GM12878 (cell line): ENCODE data around the gene RARA. TPM values are rescaled to one million over a fixed set of nuclear protein-coding genes. Genes with fewer than 3 reads are reported as not detected.

Experiments used
- ATAC-seq: fragments of 200-7000 bp; cut with Tn5 transposase; 3 replicates; pipeline ENCODE4 v1.9.1; 2020; ENCODE audit warnings: mild to moderate bottlenecking, moderate library complexity
- BruUV-seq: library from RNA; stranded (reverse); fragments of 400-500 nt; replicated peaks from 2 replicates; lab custom pipeline; 2021; lab: Mats Ljungman, UMichigan
- CTCF ChIA-PET: fragments of 300-600 bp; sonication (Branson Sonifier 250); formaldehyde crosslinking; extraction: SDS; loops from one replicate; lab custom pipeline; 2021; ENCODE audit warnings: inconsistent platforms; lab: Yijun Ruan, JAX
- POLR2A ChIA-PET: fragments of 350-600 bp; formaldehyde crosslinking; extraction: SDS; loops from one replicate; lab custom pipeline; 2021; ENCODE audit warnings: inconsistent platforms; lab: Charles Lee
- RAD21 ChIA-PET: fragments of 300-600 bp; sonication (Branson Sonifier 250); formaldehyde crosslinking; loops from one replicate; lab custom pipeline; 2023; ENCODE audit warnings: antibody characterized with exemption; ENCODE audit not compliant: unreplicated experiment; lab: Charles Lee
- SMC1A ChIA-PET: fragments of 300-600 bp; sonication (Branson Sonifier 250); formaldehyde crosslinking; loops from one replicate; lab custom pipeline; 2023; ENCODE audit not compliant: unreplicated experiment, uncharacterized antibody; lab: Charles Lee
- DNase-seq: peaks from one replicate; pipeline ENCODE4 v3.0.0-alpha.2; 2011; ENCODE audit warnings: low read depth, low spot score
- FAIRE-seq: peaks from 3 replicates; lab custom pipeline; 2011; peaks lifted over from hg19 to GRCh38; lab: Jason Lieb, UNC
- H2AFZ ChIP-seq: 2 replicates; pipeline ENCODE4 v1.6.0; 2011; ENCODE audit warnings: low read depth, low read length, control low read depth; ENCODE audit not compliant: control insufficient read depth
- H3K27ac ChIP-seq: 2 replicates; pipeline ENCODE4 v1.5.1; 2011; ENCODE audit warnings: control low read depth; ENCODE audit not compliant: control insufficient read depth, insufficient read depth
- H3K27me3 ChIP-seq, 2 experiments: replicated peaks in 1 of 2; 2 replicates each; pipeline versions ENCODE4 v1.6.0 to v1.6.1; 2011; ENCODE audit warnings: low read length in 1 of 2; ENCODE audit not compliant: control insufficient read depth in 2 of 2, insufficient read depth in 2 of 2
- H3K36me3 ChIP-seq, 2 experiments: 2 replicates each; pipeline ENCODE4 v1.5.1; 2011; ENCODE audit warnings: low read length in 1 of 2; ENCODE audit not compliant: control insufficient read depth in 2 of 2, insufficient read depth in 2 of 2
- H3K4me1 ChIP-seq: 2 replicates; pipeline ENCODE4 v1.6.1; 2011; ENCODE audit warnings: mild to moderate bottlenecking, low read length, moderate library complexity, mixed read lengths; ENCODE audit not compliant: control insufficient read depth, insufficient read depth
- H3K4me2 ChIP-seq: 2 replicates; pipeline ENCODE4 v1.6.0; 2011; ENCODE audit warnings: control low read depth; ENCODE audit not compliant: control insufficient read depth, insufficient read depth
- H3K4me3 ChIP-seq: fragments of 200-600 bp; sonication (generic); 2 replicates; pipeline ENCODE4 v1.5.1; 2016
- H3K79me2 ChIP-seq: 2 replicates; pipeline ENCODE4 v1.6.0; 2011; ENCODE audit warnings: low read length; ENCODE audit not compliant: control insufficient read depth, insufficient read depth
- H3K9ac ChIP-seq: 2 replicates; pipeline ENCODE4 v1.8.0; 2011; ENCODE audit warnings: low read length, control low read depth, mixed read lengths; ENCODE audit not compliant: control insufficient read depth, insufficient read depth
- H3K9me3 ChIP-seq: replicated peaks from 3 replicates; pipeline ENCODE4 v1.5.1; 2011; ENCODE audit warnings: mild to moderate bottlenecking, low read length; ENCODE audit not compliant: control insufficient read depth, insufficient read depth
- H4K20me1 ChIP-seq: 2 replicates; pipeline ENCODE4 v1.6.0; 2011; ENCODE audit not compliant: control insufficient read depth, insufficient read depth
- CBFB ChIP-seq: IDR thresholded peaks from 2 replicates; pipeline ENCODE4 v1.6.1; 2016; ENCODE audit warnings: antibody characterized with exemption, low read depth
- EED ChIP-seq: sonication (generic); IDR thresholded peaks from 2 replicates; pipeline ENCODE4 v1.6.1; 2016; ENCODE audit warnings: antibody characterized with exemption, low read depth
- EGR1 ChIP-seq, 2 experiments: IDR thresholded peaks; 1 replicate in 1 of 2; 2 replicates in 1 of 2; pipeline ENCODE4 v1.6.1; 2011 to 2012; ENCODE audit warnings: low read depth in 2 of 2, low read length in 2 of 2, borderline replicate concordance in 1 of 2, mild to moderate bottlenecking in 1 of 2, moderate library complexity in 1 of 2
- ETV6 ChIP-seq, 2 experiments: fragments of 450-650 bp in 1 of 2; IDR thresholded peaks in 1 of 2; conservative IDR thresholded peaks in 1 of 2; 2 replicates each; pipeline ENCODE4 v1.6.1; 2014; ENCODE audit warnings: antibody characterized with exemption in 1 of 2, borderline replicate concordance in 1 of 2, low read depth in 1 of 2, mild to moderate bottlenecking in 1 of 2, moderate library complexity in 1 of 2
- FOXK2 ChIP-seq: fragments of 450-650 bp; IDR thresholded peaks from 2 replicates; pipeline ENCODE4 v1.6.1; 2017; ENCODE audit warnings: mild to moderate bottlenecking, moderate library complexity
- HDGF ChIP-seq: fragments of 450-650 bp; IDR thresholded peaks from 2 replicates; pipeline ENCODE4 v1.6.1; 2016; ENCODE audit warnings: antibody characterized with exemption
- NBN ChIP-seq: fragments of 450-650 bp; IDR thresholded peaks from 2 replicates; pipeline ENCODE4 v1.6.1; 2016
- NR2C2 ChIP-seq: IDR thresholded peaks from 2 replicates; pipeline ENCODE4 v1.6.1; 2011; ENCODE audit warnings: borderline replicate concordance, low read depth; ENCODE audit not compliant: control insufficient read depth, insufficient read length
- NR2F1 ChIP-seq: fragments of 450-650 bp; conservative IDR thresholded peaks from 2 replicates; pipeline ENCODE4 v1.6.1; 2017; ENCODE audit warnings: mild to moderate bottlenecking
- POU2F2 ChIP-seq: IDR thresholded peaks from 3 replicates; pipeline ENCODE4 v1.6.1; 2011; ENCODE audit warnings: low read depth, mild to moderate bottlenecking, low read length, borderline replicate concordance
- RCOR1 ChIP-seq: conservative IDR thresholded peaks from 2 replicates; pipeline ENCODE4 v1.6.1; 2012; ENCODE audit warnings: low read depth, low read length, improper control_type of control experiment
- RELA ChIP-seq: fragments of 450-650 bp; IDR thresholded peaks from 2 replicates; pipeline ENCODE4 v1.8.0; 2014; ENCODE audit warnings: borderline replicate concordance; ENCODE audit not compliant: partially characterized antibody
- SMAD5 ChIP-seq: IDR thresholded peaks from 2 replicates; pipeline ENCODE4 v1.6.1; 2016; ENCODE audit warnings: antibody characterized with exemption, low read depth
- YY1 ChIP-seq: IDR thresholded peaks from 2 replicates; pipeline ENCODE4 v1.6.1; 2011; ENCODE audit warnings: low read depth, mild to moderate bottlenecking, low read length
- ZZZ3 ChIP-seq: IDR thresholded peaks from 2 replicates; pipeline ENCODE4 v1.6.1; 2011; ENCODE audit warnings: low read depth; ENCODE audit not compliant: control insufficient read depth, insufficient read length
- WGBS: methylation state at CpG from one replicate; pipeline ENCODE4 v1.1.6; 2016; ENCODE audit warnings: low lambda C conversion rate; ENCODE audit not compliant: insufficient replicate concordance, insufficient coverage; ENCODE audit errors: missing lambda C conversion rate; 5-methylcytosine and 5-hydroxymethylcytosine counted together
- in situ Hi-C: fragments of 300-500 bp; cut with MboI; formaldehyde crosslinking; loops from 9 replicates; pipeline ENCODE4 v1.14.3; 2018; ENCODE audit warnings: mixed read lengths
- intact Hi-C: fragments of 100-400 bp; cut with micrococcal nuclease; formaldehyde crosslinking; loops from one replicate; pipeline ENCODE4 v1.14.2; 2022; ENCODE audit not compliant: unreplicated experiment
- polyA plus RNA-seq, 11 experiments: library from polyadenylated mRNA; depleted of rRNA in 4 of 11; unstranded in 6 of 11; stranded (reverse) in 5 of 11; fragments of >200 nt; fragmentation: Nextera tagmentation in 4 of 11; fragmentation: Illumina TruSeq in 1 of 11; extraction: Ambion mirVana in 4 of 11; extraction: Trizol in 1 of 11; gene quantifications; 1 replicate in 1 of 11; 2 replicates in 10 of 11; pipeline versions ENCODE4 v1.2.1 to v1.2.3, GENCODE V29; 2011 to 2016; ENCODE audit warnings: inconsistent platforms in 2 of 11, missing spikeins in 2 of 11, low read depth in 1 of 11
- total RNA-seq, 4 experiments: library from RNA; depleted of rRNA in 3 of 4; stranded (reverse); fragments of >200 nt in 3 of 4; fragmentation: Illumina TruSeq in 1 of 4; extraction: Trizol in 1 of 4; gene quantifications; 2 replicates each; pipeline versions ENCODE4 v1.2.1 to v1.2.3, GENCODE V29; 2013 to 2021

Gene RARA
- total and polyA plus RNA-seq, 10 of the 15 experiments (the other 5 are each of a cell fraction or from before 2014, with no cell fraction given), result 0.13 to 33.6 (median 13.6) TPM

DNA sequence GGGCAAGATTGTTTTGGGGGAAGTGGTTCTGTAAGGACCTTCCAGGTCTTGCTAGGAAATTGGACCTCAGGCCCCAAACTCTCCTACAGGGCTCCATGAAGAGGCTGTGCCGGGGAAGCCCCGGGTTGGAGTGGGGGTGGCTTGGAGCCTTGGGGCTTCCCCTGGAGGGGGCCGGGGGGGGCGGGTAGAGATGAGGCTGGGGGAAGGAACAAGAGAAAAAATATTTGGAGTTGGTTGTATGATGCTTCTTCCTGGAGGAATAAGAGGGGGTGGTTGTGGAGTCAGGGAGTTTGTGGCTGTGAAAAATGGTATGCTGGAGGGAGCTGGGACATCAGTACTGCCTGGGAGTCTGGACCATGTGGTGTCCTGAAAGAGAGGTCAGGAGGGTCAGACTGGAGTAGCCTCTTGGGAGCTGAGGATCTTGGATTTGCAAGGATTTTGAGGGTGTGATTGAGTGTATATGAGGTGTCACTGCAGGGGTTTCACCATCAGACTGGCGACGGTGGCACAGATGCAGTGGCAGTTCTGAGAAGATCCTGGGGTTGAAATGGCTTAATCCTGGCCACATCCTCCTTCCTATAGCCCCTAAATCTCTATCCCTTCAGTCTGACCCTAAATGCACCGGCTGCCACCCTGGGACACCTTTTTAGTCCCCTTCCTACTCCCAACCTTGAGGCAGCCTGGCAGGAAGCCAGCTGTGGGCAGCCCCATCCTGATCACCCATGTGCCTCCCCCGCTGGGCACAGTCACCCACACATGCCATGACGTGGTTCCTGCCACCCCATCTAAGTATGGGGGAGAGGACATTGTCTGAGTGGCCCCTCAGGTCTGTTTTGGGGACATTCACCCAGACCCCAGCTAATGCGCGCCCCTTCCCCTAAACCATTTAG, 10.9 kb downstream of the RARA start:
- in situ Hi-C loops, result loop anchor here (10.0 kb wide), 1 partner anchor 1355 kb away; no protein-coding TSS in a partner anchor
- H3K4me3 ChIP-seq, result peak overlapping the region; percentile 91
- H2AFZ ChIP-seq, result no peak overlapping the region
- ChIA-PET POLR2A (interaction anchor here (0.6 to 2.6 kb wide), 8 partner anchors 8 to 1259 kb away, joined by 3 to 11 read pairs (median 4); partner anchors contain the start of gene RARA), CTCF (interaction anchor here (0.5 to 8.4 kb wide), 8 partner anchors 10 to 118 kb away, joined by 3 to 90 read pairs (median 4); partner anchors contain the start of gene RARA), SMC1A (interaction anchor here (1.2 to 11.2 kb wide), 6 partner anchors 12 to 38 kb away, joined by 3 to 172 read pairs (median 4); partner anchors contain the start of gene RARA), RAD21 (interaction anchor here (0.6 to 12.6 kb wide), 8 partner anchors 10 to 118 kb away, joined by 3 to 156 read pairs (median 4); partner anchors contain the start of genes RARA and TOP2A)
- peaks cover 55% of the 10 kb centered on the region for H3K4me1 ChIP-seq
- no peaks in the 10 kb centered on the region for H3K36me3 ChIP-seq
- H3K79me2 ChIP-seq, result peaks cover 70% of the 10 kb centered on the region
- H3K27ac ChIP-seq, result peak overlapping the region; percentile 96
- H3K27me3 ChIP-seq, result no peaks in the 10 kb centered on the region
- WGBS, result 21% methylated on average over 9 of the region's 11 CpGs
- no peaks in the 10 kb centered on the region for H4K20me1 ChIP-seq
- TF ChIP-seq SMAD5 (no peak), EED (peak; percentile 27), CBFB (no peak), EGR1 (IDR thresholded peaks at IDR 0.05; ENCODE audit: borderline replicate concordance in 1 of 2, low read depth in 2 of 2, low read length in 2 of 2) (peak in 1 of 2 experiments; percentile 31; a peak in 1 of 3 replicates), FOXK2 (no peak), NR2C2 (no peak), NR2F1 (peak; percentile 36; the same call in 1 of the 2 replicates), YY1 (no peak), HDGF (peak; percentile 52; the same call in 1 of the 2 replicates), NBN (0 out of 2 replicates have a peak, but pooled peaks have one; percentile 25), ZZZ3 (no peak), RCOR1 (no peak), ETV6 (conservative IDR thresholded peaks at IDR 0.05 in 1 of 2, IDR thresholded peaks at IDR 0.05 in 1 of 2; ENCODE audit: borderline replicate concordance in 1 of 2, low read depth in 1 of 2) (no peak), RELA (no peak), POU2F2 (no peak)
- DNase-seq, result no peak
- TSS peak; percentile 61 for BruUV-seq
- peak overlapping the region; percentile 100 for H3K4me2 ChIP-seq
- peak overlapping the region; percentile 91 for H3K9ac ChIP-seq
- intact Hi-C loops, result loop anchor here (5.0 to 10.0 kb wide), 3 partner anchors 37 to 1352 kb away; partner anchors contain the start of gene TOP2A
- no peak for ATAC-seq
- H3K9me3 ChIP-seq, result no peaks in the 10 kb centered on the region
- no peak for FAIRE-seq
